ENCODE measurements around the gene RUNX1.

Gene RUNX1

GRCh38 chr21:35048706-35049617 lies at the start of gene RUNX1:
TSS of gene RUNX1 (minus strand) at chr21:35049302.
- DNase-seq (ENCODE audit: low read depth), result peak; percentile 96

GRCh38 chr21:35097525-35097924 lies 48.4 kb upstream of the RUNX1 start:
- DNase-seq (ENCODE audit: low read depth), result no peak

- peak; percentile 11 for DNase-seq (ENCODE audit: low read depth)
Observed at GRCh38 chr21:35096959-35097358, 47.9 kb upstream of the RUNX1 start.

- DNase-seq (ENCODE audit: low read depth), result no peak
Observed at GRCh38 chr21:35095859-35096291, 46.8 kb upstream of the RUNX1 start.

GRCh38 chr21:35093514-35093913 lies 44.4 kb upstream of the RUNX1 start:
- no peak for DNase-seq (ENCODE audit: low read depth)

GRCh38 chr21:35091496-35091895 lies 42.4 kb upstream of the RUNX1 start:
- no peak for DNase-seq (ENCODE audit: low read depth)

- DNase-seq (ENCODE audit: low read depth), result no peak
Observed at GRCh38 chr21:35090403-35090802, 41.3 kb upstream of the RUNX1 start.

- no peak for DNase-seq (ENCODE audit: low read depth)
Observed at GRCh38 chr21:35088319-35088771, 39.2 kb upstream of the RUNX1 start.

GRCh38 chr21:35086357-35086756 lies 37.3 kb upstream of the RUNX1 start:
- DNase-seq (ENCODE audit: low read depth), result no peak

GRCh38 chr21:35084869-35085268 lies 35.8 kb upstream of the RUNX1 start:
- DNase-seq (ENCODE audit: low read depth), result no peak

- DNase-seq (ENCODE audit: low read depth), result no peak
Observed at GRCh38 chr21:35083246-35083645, 34.1 kb upstream of the RUNX1 start.

GRCh38 chr21:35081861-35082260 lies 32.8 kb upstream of the RUNX1 start:
- DNase-seq (ENCODE audit: low read depth), result no peak

GRCh38 chr21:35079181-35079580 lies 30.1 kb upstream of the RUNX1 start:
- no peak for DNase-seq (ENCODE audit: low read depth)

GRCh38 chr21:35077975-35078374 lies 28.9 kb upstream of the RUNX1 start:
- no peak for DNase-seq (ENCODE audit: low read depth)

GRCh38 chr21:35077466-35077865 lies 28.4 kb upstream of the RUNX1 start:
- DNase-seq (ENCODE audit: low read depth), result no peak

GRCh38 chr21:35075546-35075945 lies 26.4 kb upstream of the RUNX1 start:
- DNase-seq (ENCODE audit: low read depth), result no peak

GRCh38 chr21:35072960-35073359 lies 23.9 kb upstream of the RUNX1 start:
- no peak for DNase-seq (ENCODE audit: low read depth)

- DNase-seq (ENCODE audit: low read depth), result no peak
Observed at GRCh38 chr21:35072557-35072956, 23.5 kb upstream of the RUNX1 start.

GRCh38 chr21:35071347-35071746 lies 22.2 kb upstream of the RUNX1 start:
- no peak for DNase-seq (ENCODE audit: low read depth)

GRCh38 chr21:35070436-35070835 lies 21.3 kb upstream of the RUNX1 start:
- DNase-seq (ENCODE audit: low read depth), result no peak

- DNase-seq (ENCODE audit: low read depth), result no peak
Observed at GRCh38 chr21:35066824-35067223, 17.7 kb upstream of the RUNX1 start.

- DNase-seq (ENCODE audit: low read depth), result no peak
Observed at GRCh38 chr21:35063428-35064172, 14.5 kb upstream of the RUNX1 start.

- DNase-seq (ENCODE audit: low read depth), result no peak
Observed at GRCh38 chr21:35062016-35062415, 12.9 kb upstream of the RUNX1 start.
